A549 (cell line): ENCODE data around the gene GPR160. TPM values are rescaled to one million over a fixed set of nuclear protein-coding genes. Genes with fewer than 3 reads are reported as not detected.

Experiments
- ATAC-seq, 2 experiments: fragments of 200-7000 bp in 1 of 2; fragments of >200 bp in 1 of 2; cut with Nextera tagmentation in 1 of 2; cut with Tn5 transposase in 1 of 2; 3 replicates each; pipeline versions ENCODE4 v1.8.0 to v1.9.1; 2018 to 2020; ENCODE audit warnings: mild to moderate bottlenecking in 1 of 2, moderate library complexity in 1 of 2
- CTCF ChIA-PET: fragments of 300-600 bp; sonication (Branson Sonifier 250); formaldehyde crosslinking; extraction: SDS; loops from one replicate; lab custom pipeline; 2021; ENCODE audit warnings: antibody characterized with exemption, inconsistent platforms; lab: Yijun Ruan, JAX
- POLR2A ChIA-PET: fragments of 350-600 bp; formaldehyde crosslinking; extraction: SDS; loops from one replicate; lab custom pipeline; 2021; ENCODE audit warnings: antibody characterized with exemption, inconsistent platforms; lab: Yijun Ruan, JAX
- DNase-seq, 2 experiments: peaks; one replicate each; pipeline versions ENCODE4 v3.0.0 to v3.0.0-alpha.2; 2011 to 2016; ENCODE audit warnings: low read depth in 1 of 2, low spot score in 1 of 2
- FAIRE-seq: peaks from 2 replicates; lab custom pipeline; 2011; peaks lifted over from hg19 to GRCh38; lab: Jason Lieb, UNC
- H3K27ac ChIP-seq, 2 experiments: fragments of >200 bp; sonication (Bioruptor Twin); formaldehyde crosslinking; 3 replicates each; pipeline ENCODE4 v1.5.1; 2016 to 2017
- H3K4me1 ChIP-seq: fragments of >200 bp; sonication (Bioruptor Twin); formaldehyde crosslinking; 3 replicates; pipeline ENCODE4 v1.6.1; 2016
- H3K4me2 ChIP-seq: fragments of >200 bp; sonication (Bioruptor Twin); formaldehyde crosslinking; 3 replicates; pipeline ENCODE4 v1.6.1; 2016
- H3K4me3 ChIP-seq: fragments of >200 bp; sonication (Bioruptor Twin); formaldehyde crosslinking; 3 replicates; pipeline ENCODE4 v1.5.1; 2016
- H3K9me3 ChIP-seq: fragments of >200 bp; sonication (Bioruptor Twin); formaldehyde crosslinking; 3 replicates; pipeline ENCODE4 v1.6.1; 2016
- ATOH8 ChIP-seq: fragments of 250-450 bp; sonication (Bioruptor Pico); IDR thresholded peaks from 2 replicates; pipeline ENCODE4 v1.5.0; 2020; ENCODE audit warnings: low read depth, mild to moderate bottlenecking, moderate library complexity
- CBX2 ChIP-seq: fragments of 200-600 bp; sonication (generic); IDR thresholded peaks from 2 replicates; pipeline ENCODE4 v1.6.1; 2016; ENCODE audit warnings: low read depth, mild to moderate bottlenecking, borderline replicate concordance
- CEBPB ChIP-seq, 2 experiments: fragments of >200 bp in 1 of 2; sonication (Bioruptor Twin) in 1 of 2; formaldehyde crosslinking in 1 of 2; IDR thresholded peaks; 2 replicates each; pipeline ENCODE4 v1.6.1; 2012 to 2016
- CHD2 ChIP-seq: fragments of 150-350 bp; IDR thresholded peaks from 2 replicates; pipeline ENCODE4 v1.6.1; 2014; ENCODE audit warnings: low read length; ENCODE audit not compliant: partially characterized antibody
- CHD4 ChIP-seq: fragments of 200-600 bp; sonication (generic); IDR thresholded peaks from 2 replicates; pipeline ENCODE4 v1.6.1; 2016; ENCODE audit warnings: antibody characterized with exemption, mild to moderate bottlenecking, borderline replicate concordance
- E2F6 ChIP-seq: IDR thresholded peaks from 2 replicates; pipeline ENCODE4 v1.6.1; 2012; ENCODE audit warnings: low read depth, borderline replicate concordance
- EHMT2 ChIP-seq: fragments of 200-600 bp; sonication (generic); IDR thresholded peaks from 2 replicates; pipeline ENCODE4 v1.6.1; 2016; ENCODE audit warnings: antibody characterized with exemption, low read depth, mild to moderate bottlenecking, moderate library complexity
- EP300 ChIP-seq, 2 experiments: fragments of >200 bp; sonication (Bioruptor Twin); formaldehyde crosslinking; IDR thresholded peaks; 2 replicates in 1 of 2; 3 replicates in 1 of 2; pipeline ENCODE4 v1.6.1; 2016 to 2017
- FOSL2 ChIP-seq, 2 experiments: fragments of 450-650 bp in 1 of 2; fragments of >200 bp in 1 of 2; sonication (Bioruptor Twin) in 1 of 2; formaldehyde crosslinking; IDR thresholded peaks; 2 replicates each; pipeline versions ENCODE4 v1.5.0 to v1.6.1; 2016 to 2020; ENCODE audit warnings: mild to moderate bottlenecking in 1 of 2, moderate library complexity in 1 of 2
- HES2 ChIP-seq: fragments of >200 bp; sonication (Bioruptor Twin); formaldehyde crosslinking; IDR thresholded peaks from 2 replicates; pipeline ENCODE4 v1.6.1; 2016
- HMGXB4 ChIP-seq: fragments of 250-450 bp; sonication (Bioruptor Pico); IDR thresholded peaks from 2 replicates; pipeline ENCODE4 v1.5.0; 2021; ENCODE audit warnings: mild to moderate bottlenecking, moderate library complexity, borderline replicate concordance
- HOXB13 ChIP-seq: fragments of 250-450 bp; sonication (Bioruptor Pico); IDR thresholded peaks from 2 replicates; pipeline ENCODE4 v1.5.0; 2020; ENCODE audit warnings: low read depth, mild to moderate bottlenecking, moderate library complexity
- JUN ChIP-seq, 2 experiments: fragments of >200 bp; sonication (Bioruptor Twin); formaldehyde crosslinking; IDR thresholded peaks; 2 replicates in 1 of 2; 3 replicates in 1 of 2; pipeline ENCODE4 v1.6.1; 2016 to 2017
- KDM1A ChIP-seq: fragments of 200-600 bp; sonication (generic); IDR thresholded peaks from 2 replicates; pipeline ENCODE4 v1.6.1; 2016; ENCODE audit warnings: low read depth, mild to moderate bottlenecking
- MAZ ChIP-seq: fragments of 150-350 bp; IDR thresholded peaks from 2 replicates; pipeline ENCODE4 v1.6.1; 2014; ENCODE audit warnings: antibody characterized with exemption, low read depth, low read length, borderline replicate concordance
- NR3C1 ChIP-seq: fragments of >200 bp; sonication (Bioruptor Twin); formaldehyde crosslinking; IDR thresholded peaks from 3 replicates; pipeline ENCODE4 v1.6.1; 2017
- PBX3 ChIP-seq: IDR thresholded peaks from 2 replicates; pipeline ENCODE4 v1.6.1; 2012
- PHF8 ChIP-seq: fragments of 200-600 bp; sonication (generic); IDR thresholded peaks from 2 replicates; pipeline ENCODE4 v1.6.1; 2016; ENCODE audit warnings: low read depth, mild to moderate bottlenecking, antibody characterized with exemption, moderate library complexity, borderline replicate concordance
- POLR2A ChIP-seq: IDR thresholded peaks from 2 replicates; pipeline ENCODE4 v1.6.1; 2012; ENCODE audit warnings: mild to moderate bottlenecking, low read length
- RAD21 ChIP-seq, 2 experiments: fragments of >200 bp in 1 of 2; sonication (Bioruptor Twin) in 1 of 2; formaldehyde crosslinking in 1 of 2; IDR thresholded peaks in 1 of 2; conservative IDR thresholded peaks in 1 of 2; 2 replicates in 1 of 2; 3 replicates in 1 of 2; pipeline ENCODE4 v1.6.1; 2012 to 2018; ENCODE audit warnings: inconsistent platforms in 1 of 2
- SMC3 ChIP-seq: fragments of >200 bp; sonication (Bioruptor Twin); formaldehyde crosslinking; IDR thresholded peaks from 3 replicates; pipeline ENCODE4 v1.6.1; 2018; ENCODE audit warnings: inconsistent platforms
- TP53 ChIP-seq: fragments of 250-450 bp; sonication (Bioruptor Pico); IDR thresholded peaks from 2 replicates; pipeline ENCODE4 v1.5.0; 2021; ENCODE audit warnings: mild to moderate bottlenecking, moderate library complexity
- ZNF302 ChIP-seq: fragments of 250-450 bp; sonication (Bioruptor Pico); IDR thresholded peaks from 2 replicates; pipeline ENCODE4 v1.9.0; 2021; ENCODE audit warnings: inconsistent platforms, mild to moderate bottlenecking, moderate library complexity
- WGBS: methylation state at CpG from one replicate; pipeline ENCODE4 v1.1.6; 2017; ENCODE audit errors: missing lambda C conversion rate; 5-methylcytosine and 5-hydroxymethylcytosine counted together
- polyA plus RNA-seq, 4 experiments: library from polyadenylated mRNA; depleted of rRNA in 3 of 4; stranded (reverse); fragments of >200 nt; fragmentation: RNase III in 1 of 4; extraction: RNeasy Plus Mini Kit Qiagen cat#74134 plus additional on column Dnase treatment in 1 of 4; gene quantifications; 2 replicates in 3 of 4; 3 replicates in 1 of 4; pipeline ENCODE4 v1.2.3, GENCODE V29; 2011 to 2017

GPR160 gene
- polyA plus RNA-seq, 2 of the 4 experiments (the other 2 are of a cell fraction) = 2.0 to 6.3 TPM

- TF ChIP-seq PBX3 = no peak
- no peak for TF ChIP-seq EP300 (IDR thresholded peaks at IDR 0.05)
- no peak for TF ChIP-seq E2F6
- TF ChIP-seq, all 56 proteins: peak for 0
Measured at GRCh38 chr3:170095771-170096170, 58.0 kb downstream of the GPR160 start (continued).

GRCh38 chr3:170096342-170096741, 58.5 kb downstream of the GPR160 start:
- no peak for TF ChIP-seq MAZ
- TF ChIP-seq, all 56 proteins: peak for 0
- Histone ChIP-seq H3K4me2 (no peak overlapping the region), H3K4me3 (no peak overlapping the region), H3K9me3 (no peaks in the 10 kb centered on the region), H3K4me1 (no peaks in the 10 kb centered on the region), H3K27ac (no peak overlapping the region)
- ChIA-PET CTCF (no interaction called here), POLR2A (no interaction called here)
- no peak for FAIRE-seq
- DNase-seq = no peak
- 81% methylated on average over 3 of the region's 3 CpGs for WGBS
- ATAC-seq = no peak

GRCh38 chr3:170098753-170099152, 61.0 kb downstream of the GPR160 start:
- no peak overlapping the region for H3K4me2 ChIP-seq
- WGBS = 84% methylated on average over 1 of the region's 1 CpG
- ChIA-PET POLR2A (no interaction called here), CTCF (interaction anchor here (1.3 kb wide), 1 partner anchor 315 kb away, joined by 3 read pairs; no protein-coding TSS in a partner anchor)
- ATAC-seq (no peak), FAIRE-seq (no peak), DNase-seq (no peak)
- no peak overlapping the region for H3K4me3 ChIP-seq
- no peak for TF ChIP-seq ZNF302
- TF ChIP-seq EHMT2 = no peak
- no peak for TF ChIP-seq KDM1A
- TF ChIP-seq PHF8 = no peak
- no peak for TF ChIP-seq SMC3
- no peak for TF ChIP-seq HOXB13 (CRISPR knock-in tag)
- TF ChIP-seq POLR2A = no peak
- TF ChIP-seq RAD21 (conservative IDR thresholded peaks at IDR 0.05 in 1 of 2, IDR thresholded peaks at IDR 0.05 in 1 of 2) = no peak
- no peak for TF ChIP-seq HMGXB4 (CRISPR knock-in tag)
- TF ChIP-seq TP53 (CRISPR knock-in tag) = no peak
- no peak for TF ChIP-seq ATOH8
- no peak for TF ChIP-seq CHD2
- no peak for TF ChIP-seq E2F6
- no peak for TF ChIP-seq CEBPB (IDR thresholded peaks at IDR 0.05)
- TF ChIP-seq NR3C1 = no peak
- no peak for TF ChIP-seq FOSL2 (IDR thresholded peaks at IDR 0.05)
- TF ChIP-seq FOSL2 (CRISPR knock-in tag; IDR thresholded peaks at IDR 0.05) = no peak
- no peak for TF ChIP-seq CBX2
- TF ChIP-seq JUN (IDR thresholded peaks at IDR 0.05) = no peak
- no peak for TF ChIP-seq HES2
- no peak for TF ChIP-seq CHD4
- H3K27ac ChIP-seq = no peak overlapping the region
- H3K9me3 ChIP-seq = no peaks in the 10 kb centered on the region
- no peaks in the 10 kb centered on the region for H3K4me1 ChIP-seq
